GM19025 (cell line): ENCODE measurements around the gene OLFM3.

Experiments used
- ATAC-seq: cut with Tn5 transposase; IDR thresholded peaks from one replicate; pipeline ENCODE4 v1.9.1; 2021; ENCODE audit warnings: mild to moderate bottlenecking, low read depth, moderate library complexity; ENCODE audit not compliant: unreplicated experiment

The OLFM3 gene

GRCh38 chr1:101854271-101854670 lies 142.5 kb downstream of the OLFM3 start:
- no peak for ATAC-seq

GRCh38 chr1:101852936-101853335 lies 143.8 kb downstream of the OLFM3 start:
- no peak for ATAC-seq

GRCh38 chr1:101849356-101849755 lies 147.4 kb downstream of the OLFM3 start:
- no peak for ATAC-seq

- ATAC-seq, result no peak
Measured at GRCh38 chr1:101847626-101848025, 149.1 kb downstream of the OLFM3 start.

GRCh38 chr1:101846820-101847219 lies 149.9 kb downstream of the OLFM3 start:
- ATAC-seq, result no peak

- ATAC-seq, result no peak
Measured at GRCh38 chr1:101843160-101843559, 153.6 kb downstream of the OLFM3 start.

GRCh38 chr1:101841824-101842223 lies 154.9 kb downstream of the OLFM3 start:
- no peak for ATAC-seq

- ATAC-seq, result no peak
Measured at GRCh38 chr1:101835988-101836387, 160.7 kb downstream of the OLFM3 start.

GRCh38 chr1:101833312-101833711 lies 163.4 kb downstream of the OLFM3 start:
- ATAC-seq, result no peak

- no peak for ATAC-seq
Measured at GRCh38 chr1:101826416-101826815, 170.3 kb downstream of the OLFM3 start.

GRCh38 chr1:101820071-101820470 lies 176.7 kb downstream of the OLFM3 start:
- no peak for ATAC-seq

- no peak for ATAC-seq
Measured at GRCh38 chr1:101816262-101816661, 180.5 kb downstream of the OLFM3 start.

- no peak for ATAC-seq
Measured at GRCh38 chr1:101798417-101798816, 198.3 kb downstream of the OLFM3 start.

- no peak for ATAC-seq
Measured at GRCh38 chr1:101797722-101798121, 199.0 kb downstream of the OLFM3 start.

- ATAC-seq, result no peak
Measured at GRCh38 chr1:101781201-101781831, 215.4 kb downstream of the OLFM3 start.

GRCh38 chr1:101769520-101769919 lies 227.2 kb downstream of the OLFM3 start:
- ATAC-seq, result peak; percentile 69

GRCh38 chr1:101757985-101758384 lies 238.7 kb downstream of the OLFM3 start:
- ATAC-seq, result no peak

GRCh38 chr1:101756411-101756810 lies 240.3 kb downstream of the OLFM3 start:
- ATAC-seq, result no peak
